Activated CD4-positive, alpha-beta T cell treated with anti-CD3 and anti-CD28 coated beads, Interleukin-2, amount 50 U/mL, for 24 hours (primary cell): ENCODE data around the gene MAJIN.
A peak's percentile ranks its signal among the peaks of the same experiment; 100 is the strongest.

Source experiments
- DNase-seq, 2 donors: peaks; one replicate each; pipeline ENCODE4 v3.0.0-alpha.2; 2020; ENCODE audit warnings: low read depth in 1 of 2, low spot score in 1 of 2

The MAJIN gene

GRCh38 chr11:64933213-64933934 lies 38.5 kb downstream of the MAJIN start:
- DNase-seq: no peak

- no peak for DNase-seq
Observed at GRCh38 chr11:64932324-64932723, 39.6 kb downstream of the MAJIN start.

GRCh38 chr11:64931290-64931689 lies 40.6 kb downstream of the MAJIN start:
- no peak for DNase-seq

- no peak for DNase-seq
Observed at GRCh38 chr11:64930340-64930739, 41.6 kb downstream of the MAJIN start.

GRCh38 chr11:64929625-64930024 lies 42.3 kb downstream of the MAJIN start:
- no peak for DNase-seq

GRCh38 chr11:64928957-64929356 lies 43.0 kb downstream of the MAJIN start:
- DNase-seq: no peak

GRCh38 chr11:64926689-64927088 lies 45.2 kb downstream of the MAJIN start:
- DNase-seq: no peak

- DNase-seq: no peak
Observed at GRCh38 chr11:64925536-64926436, 46.1 kb downstream of the MAJIN start.

GRCh38 chr11:64924910-64925284 lies 47.0 kb downstream of the MAJIN start:
- no peak for DNase-seq

- DNase-seq: peak; percentile 73 to 87
Observed at GRCh38 chr11:64923944-64924909, 47.7 kb downstream of the MAJIN start, which contains the start of gene PPP2R5B. PPP2R5B (plus strand) TSS chr11:64924689; CDS start chr11:64925735, 1,046 bp downstream.

- DNase-seq: no peak
Observed at GRCh38 chr11:64923151-64923661, 48.7 kb downstream of the MAJIN start.

- no peak for DNase-seq
Observed at GRCh38 chr11:64921384-64921783, 50.5 kb downstream of the MAJIN start.

GRCh38 chr11:64920124-64920523 lies 51.8 kb downstream of the MAJIN start:
- no peak for DNase-seq

- no peak for DNase-seq
Observed at GRCh38 chr11:64919627-64920026, 52.3 kb downstream of the MAJIN start.

GRCh38 chr11:64918017-64918416 lies 53.9 kb downstream of the MAJIN start:
- DNase-seq: no peak

GRCh38 chr11:64917663-64917995 lies 54.3 kb downstream of the MAJIN start:
- DNase-seq: no peak

GRCh38 chr11:64916775-64917662 lies 54.9 kb downstream of the MAJIN start, which contains the start of gene ATG2A:
ATG2A (minus strand) TSS chr11:64917209; CDS start chr11:64917135, 74 bp downstream.
- peak; percentile 96 to 99 for DNase-seq

- DNase-seq: no peak
Observed at GRCh38 chr11:64916040-64916774, 55.7 kb downstream of the MAJIN start.

- DNase-seq: no peak
Observed at GRCh38 chr11:64915376-64915887, 56.5 kb downstream of the MAJIN start.
